Muscle layer of duodenum (tissue), 2 donors: ENCODE measurements around the gene CBLN1.
A peak's percentile ranks its signal among the peaks of the same experiment; 100 is the strongest.

Experiments
- H3K27ac ChIP-seq: one replicate; pipeline ENCODE4 v1.7.0; 2013; ENCODE audit warnings: mild to moderate bottlenecking, low read length
- H3K27me3 ChIP-seq: one replicate; pipeline ENCODE4 v1.7.0; 2013; ENCODE audit warnings: low read depth, mild to moderate bottlenecking, control low read depth, low read length
- H3K36me3 ChIP-seq, 2 donors: one replicate each; pipeline ENCODE4 v1.7.0; 2013; ENCODE audit warnings: low read length in 2 of 2, control low read depth in 1 of 2, mild to moderate bottlenecking in 1 of 2; ENCODE audit not compliant: insufficient read depth in 2 of 2, control insufficient read depth in 1 of 2
- H3K4me1 ChIP-seq, 2 donors: one replicate each; pipeline ENCODE4 v1.7.0; 2013; ENCODE audit warnings: low read length in 2 of 2, mild to moderate bottlenecking in 2 of 2, control low read depth in 1 of 2, moderate library complexity in 1 of 2; ENCODE audit not compliant: insufficient read depth in 2 of 2, control insufficient read depth in 1 of 2
- H3K4me3 ChIP-seq, 2 donors: one replicate each; pipeline ENCODE4 v1.7.0; 2013; ENCODE audit warnings: low read length in 2 of 2, low read depth in 1 of 2, mild to moderate bottlenecking in 1 of 2
- H3K9me3 ChIP-seq, 2 donors: one replicate each; pipeline ENCODE4 v1.7.0; 2013; ENCODE audit warnings: low read length in 2 of 2, control low read depth in 1 of 2, mild to moderate bottlenecking in 1 of 2; ENCODE audit not compliant: control insufficient read depth in 1 of 2
- donor health status: healthy.

The CBLN1 gene

GRCh38 chr16:49281480-49281842 lies at the start of gene CBLN1:
CBLN1 (minus strand) TSS chr16:49281838; CDS start chr16:49281465, 373 bp downstream.
- peaks cover 67% of the 10 kb centered on the region for H3K27me3 ChIP-seq
- H3K4me1 ChIP-seq = peaks cover 2 to 64% of the 10 kb centered on the region in 2 donors
- H3K27ac ChIP-seq = no peak within 1 kb of the TSS

GRCh38 chr16:49330562-49331201 lies 49.0 kb upstream of the CBLN1 start:
- H3K36me3 ChIP-seq = no peaks in the 10 kb centered on the region
- H3K27me3 ChIP-seq = no peaks in the 10 kb centered on the region
- no peaks in the 10 kb centered on the region for H3K9me3 ChIP-seq
- no peak overlapping the region for H3K27ac ChIP-seq
- H3K4me3 ChIP-seq = no peak overlapping the region
- no peaks in the 10 kb centered on the region for H3K4me1 ChIP-seq

More at GRCh38 chr16:49281480-49281842, at the start of gene CBLN1:
- H3K4me3 ChIP-seq = peak within 1 kb of the TSS; percentile 42 to 65
- no peaks in the 10 kb centered on the region for H3K36me3 ChIP-seq
- no peaks in the 10 kb centered on the region for H3K9me3 ChIP-seq

GRCh38 chr16:49328325-49328724 lies 46.7 kb upstream of the CBLN1 start:
- Histone ChIP-seq H3K36me3 (no peaks in the 10 kb centered on the region), H3K9me3 (no peaks in the 10 kb centered on the region), H3K27ac (no peak overlapping the region), H3K4me3 (no peak overlapping the region), H3K4me1 (no peaks in the 10 kb centered on the region), H3K27me3 (no peaks in the 10 kb centered on the region)

- Histone ChIP-seq H3K36me3 (no peaks in the 10 kb centered on the region), H3K4me1 (no peaks in the 10 kb centered on the region), H3K4me3 (no peak overlapping the region), H3K27me3 (no peaks in the 10 kb centered on the region), H3K27ac (no peak overlapping the region), H3K9me3 (no peaks in the 10 kb centered on the region)
Measured at GRCh38 chr16:49327466-49327865, 45.8 kb upstream of the CBLN1 start.

- no peaks in the 10 kb centered on the region for H3K27me3 ChIP-seq
- H3K36me3 ChIP-seq = no peaks in the 10 kb centered on the region
- H3K9me3 ChIP-seq = peaks cover 0 to 4% of the 10 kb centered on the region in 2 donors
- H3K4me3 ChIP-seq = no peak overlapping the region
- no peaks in the 10 kb centered on the region for H3K4me1 ChIP-seq
- no peak overlapping the region for H3K27ac ChIP-seq
Measured at GRCh38 chr16:49324703-49325102, 43.1 kb upstream of the CBLN1 start.

GRCh38 chr16:49315602-49316001 lies 34.0 kb upstream of the CBLN1 start:
- H3K4me1 ChIP-seq = no peaks in the 10 kb centered on the region
- H3K27me3 ChIP-seq = no peaks in the 10 kb centered on the region
- H3K27ac ChIP-seq = no peak overlapping the region
- no peak overlapping the region for H3K4me3 ChIP-seq
- peaks cover 2 to 4% of the 10 kb centered on the region in 2 donors for H3K9me3 ChIP-seq
- H3K36me3 ChIP-seq = no peaks in the 10 kb centered on the region

- H3K27ac ChIP-seq = no peak overlapping the region
- H3K27me3 ChIP-seq = no peaks in the 10 kb centered on the region
- no peak overlapping the region for H3K4me3 ChIP-seq
- H3K4me1 ChIP-seq = no peaks in the 10 kb centered on the region
- no peaks in the 10 kb centered on the region for H3K36me3 ChIP-seq
- H3K9me3 ChIP-seq = no peaks in the 10 kb centered on the region
Measured at GRCh38 chr16:49312389-49312985, 30.8 kb upstream of the CBLN1 start.

GRCh38 chr16:49311823-49312222 lies 30.2 kb upstream of the CBLN1 start:
- Histone ChIP-seq H3K27me3 (no peaks in the 10 kb centered on the region), H3K4me3 (no peak overlapping the region), H3K36me3 (no peaks in the 10 kb centered on the region), H3K4me1 (no peaks in the 10 kb centered on the region), H3K9me3 (no peaks in the 10 kb centered on the region), H3K27ac (no peak overlapping the region)

GRCh38 chr16:49307176-49307575 lies 25.5 kb upstream of the CBLN1 start:
- Histone ChIP-seq H3K27me3 (no peaks in the 10 kb centered on the region), H3K36me3 (no peaks in the 10 kb centered on the region), H3K27ac (no peak overlapping the region)

GRCh38 chr16:49305406-49305805 lies 23.8 kb upstream of the CBLN1 start:
- H3K27me3 ChIP-seq = no peaks in the 10 kb centered on the region
- H3K9me3 ChIP-seq = no peaks in the 10 kb centered on the region
- no peak overlapping the region for H3K27ac ChIP-seq
- H3K4me1 ChIP-seq = no peaks in the 10 kb centered on the region
- H3K4me3 ChIP-seq = no peak overlapping the region
- no peaks in the 10 kb centered on the region for H3K36me3 ChIP-seq

More at GRCh38 chr16:49307176-49307575, 25.5 kb upstream of the CBLN1 start:
- Histone ChIP-seq H3K9me3 (no peaks in the 10 kb centered on the region), H3K4me3 (no peak overlapping the region), H3K4me1 (no peaks in the 10 kb centered on the region)

- H3K9me3 ChIP-seq = no peaks in the 10 kb centered on the region
- no peak overlapping the region for H3K4me3 ChIP-seq
- H3K4me1 ChIP-seq = no peaks in the 10 kb centered on the region
- no peaks in the 10 kb centered on the region for H3K27me3 ChIP-seq
- H3K27ac ChIP-seq = no peak overlapping the region
- H3K36me3 ChIP-seq = no peaks in the 10 kb centered on the region
Measured at GRCh38 chr16:49292413-49292812, 10.8 kb upstream of the CBLN1 start.

- peaks cover 2 to 11% of the 10 kb centered on the region in 2 donors for H3K4me1 ChIP-seq
- no peak overlapping the region for H3K4me3 ChIP-seq
- H3K27me3 ChIP-seq = peaks cover 18% of the 10 kb centered on the region
- H3K36me3 ChIP-seq = no peaks in the 10 kb centered on the region
- no peak overlapping the region for H3K27ac ChIP-seq
- H3K9me3 ChIP-seq = no peaks in the 10 kb centered on the region
Measured at GRCh38 chr16:49287572-49287971, 5.9 kb upstream of the CBLN1 start.
